HG03342 (cell line): ENCODE results near the gene GNE.
"Not testable (repeated sequence)": the region's sequence is repeated elsewhere in the genome, so short reads cannot be mapped to it uniquely, and the experiment has no call there.

Source experiments
- ATAC-seq: cut with Tn5 transposase; IDR thresholded peaks from one replicate; pipeline ENCODE4 v1.9.1; 2021; ENCODE audit warnings: mild to moderate bottlenecking, moderate library complexity; ENCODE audit not compliant: unreplicated experiment

The GNE gene, protein sequence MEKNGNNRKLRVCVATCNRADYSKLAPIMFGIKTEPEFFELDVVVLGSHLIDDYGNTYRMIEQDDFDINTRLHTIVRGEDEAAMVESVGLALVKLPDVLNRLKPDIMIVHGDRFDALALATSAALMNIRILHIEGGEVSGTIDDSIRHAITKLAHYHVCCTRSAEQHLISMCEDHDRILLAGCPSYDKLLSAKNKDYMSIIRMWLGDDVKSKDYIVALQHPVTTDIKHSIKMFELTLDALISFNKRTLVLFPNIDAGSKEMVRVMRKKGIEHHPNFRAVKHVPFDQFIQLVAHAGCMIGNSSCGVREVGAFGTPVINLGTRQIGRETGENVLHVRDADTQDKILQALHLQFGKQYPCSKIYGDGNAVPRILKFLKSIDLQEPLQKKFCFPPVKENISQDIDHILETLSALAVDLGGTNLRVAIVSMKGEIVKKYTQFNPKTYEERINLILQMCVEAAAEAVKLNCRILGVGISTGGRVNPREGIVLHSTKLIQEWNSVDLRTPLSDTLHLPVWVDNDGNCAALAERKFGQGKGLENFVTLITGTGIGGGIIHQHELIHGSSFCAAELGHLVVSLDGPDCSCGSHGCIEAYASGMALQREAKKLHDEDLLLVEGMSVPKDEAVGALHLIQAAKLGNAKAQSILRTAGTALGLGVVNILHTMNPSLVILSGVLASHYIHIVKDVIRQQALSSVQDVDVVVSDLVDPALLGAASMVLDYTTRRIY

DNA sequence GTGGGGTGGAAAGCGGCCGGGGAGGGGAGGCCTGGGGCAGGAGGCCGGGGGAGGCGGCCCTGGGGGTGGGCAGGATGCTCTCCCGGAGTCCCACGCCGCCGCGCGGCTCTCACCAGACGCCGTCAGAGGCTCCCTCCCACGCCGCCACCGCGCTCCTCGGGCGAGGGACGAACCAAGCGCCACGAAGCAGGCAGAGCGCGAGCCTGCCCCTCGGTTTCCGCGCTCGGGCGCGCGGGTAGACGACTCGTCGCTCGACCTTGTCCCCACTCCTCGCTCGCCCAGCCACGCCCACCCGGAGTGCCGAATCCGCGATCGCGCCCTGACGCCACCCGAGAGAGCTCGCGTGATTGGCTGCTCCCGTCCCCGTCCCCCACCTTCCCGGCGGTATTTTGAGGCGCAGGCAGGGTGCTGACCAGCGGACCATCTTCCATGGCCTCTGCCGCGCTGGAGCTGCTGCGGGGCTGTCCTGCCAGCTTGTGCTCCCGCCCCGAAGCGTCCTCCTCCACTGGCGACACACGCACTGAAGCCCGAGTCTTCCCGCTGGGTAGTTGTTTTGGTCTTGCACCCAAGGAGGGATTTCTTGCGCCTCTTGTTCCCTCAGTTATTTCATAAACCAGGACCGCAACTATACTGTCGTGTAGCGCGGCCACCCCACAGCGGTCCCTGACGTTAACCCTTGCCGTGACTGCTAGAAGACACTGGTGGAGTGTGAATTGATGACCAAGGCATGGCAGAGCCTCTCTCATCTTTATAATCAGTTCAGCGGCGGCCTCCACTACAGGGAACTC is at the start of gene GNE:
TSS of gene GNE (minus strand) at position 241 of the 788 bp plus-strand sequence. CDS start 9,093 bp downstream, outside the sequence.
- ATAC-seq: peak; percentile 87

DNA sequence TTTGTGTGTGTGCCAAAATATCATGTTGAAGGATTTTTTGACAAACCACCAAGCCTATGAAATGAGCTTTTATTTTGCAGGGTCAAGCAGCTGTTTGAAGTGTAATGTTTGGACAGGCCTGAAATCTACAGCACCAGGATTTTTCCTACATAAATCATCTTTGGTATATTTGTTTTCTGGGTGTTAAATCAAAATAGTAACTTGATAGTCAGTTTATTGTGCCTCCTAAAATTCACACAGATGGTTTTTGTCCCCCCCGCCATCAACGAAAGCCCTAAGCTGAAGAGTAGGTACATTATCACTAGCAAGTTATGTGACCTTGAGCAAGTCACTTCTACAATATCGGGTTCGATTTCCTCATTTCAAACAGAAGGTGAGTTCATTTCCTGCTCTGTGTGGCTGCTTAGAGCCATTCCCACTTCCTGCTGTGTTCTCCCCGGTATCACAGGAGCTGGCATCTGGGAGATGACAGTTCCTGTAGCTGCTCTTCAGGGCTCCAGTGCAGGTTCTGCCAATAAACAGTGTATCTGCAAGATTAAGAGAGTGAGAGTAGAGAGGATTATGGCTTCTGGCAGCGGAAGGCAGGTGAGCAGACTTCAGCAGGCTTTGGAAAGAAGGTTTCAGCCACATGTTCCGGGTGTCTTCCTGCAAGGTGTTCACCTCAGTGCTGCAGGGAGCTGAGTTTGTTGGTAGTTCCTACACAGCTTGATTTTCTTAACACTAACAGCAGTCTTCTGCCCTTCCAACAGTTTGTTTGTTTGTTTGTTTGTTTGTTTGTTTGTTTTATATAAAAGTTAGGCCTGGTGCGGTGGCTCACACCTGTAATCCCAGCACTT is 48.4 kb upstream of the GNE start:
- ATAC-seq: no peak

DNA sequence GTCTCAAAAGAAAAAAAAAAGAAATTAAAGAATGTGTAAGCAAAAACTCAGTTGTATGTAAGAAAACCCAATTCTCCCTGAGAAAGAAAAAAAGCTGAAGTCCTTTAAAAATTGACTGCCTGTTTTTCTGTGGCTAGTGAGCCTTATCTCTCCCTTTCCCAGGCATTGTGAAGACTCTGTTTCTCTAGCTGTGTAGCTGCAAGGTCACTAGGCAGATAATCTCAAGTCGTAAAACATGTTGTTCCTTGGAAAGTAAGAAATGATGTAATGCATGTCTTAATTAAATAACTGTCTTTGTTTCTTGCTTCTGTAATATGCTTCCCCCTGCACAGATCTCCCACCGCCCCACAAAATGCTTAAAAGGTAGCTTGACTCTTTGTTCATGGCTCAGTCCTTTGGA is 46.1 kb upstream of the GNE start:
- ATAC-seq: not testable (repeated sequence)

DNA sequence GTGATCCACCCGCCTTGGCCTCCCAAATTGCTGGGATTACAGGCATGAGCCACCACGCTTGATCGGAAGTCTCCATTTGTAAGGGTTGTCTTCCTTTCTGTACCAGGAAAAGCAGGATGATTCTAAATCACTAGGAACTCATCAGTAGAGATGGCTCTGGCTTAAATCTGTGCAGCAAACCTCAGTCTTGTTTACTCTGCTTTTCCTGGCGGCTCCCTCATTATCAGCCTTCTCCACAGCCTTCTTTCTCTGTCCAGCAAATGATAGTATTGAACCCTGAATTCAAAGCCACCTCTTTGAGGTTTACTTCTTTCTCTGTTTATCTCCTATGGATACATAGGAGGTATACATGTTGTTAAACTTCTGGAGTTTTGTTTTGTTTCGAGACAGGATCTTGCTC is 43.0 kb upstream of the GNE start:
- ATAC-seq: no peak

DNA sequence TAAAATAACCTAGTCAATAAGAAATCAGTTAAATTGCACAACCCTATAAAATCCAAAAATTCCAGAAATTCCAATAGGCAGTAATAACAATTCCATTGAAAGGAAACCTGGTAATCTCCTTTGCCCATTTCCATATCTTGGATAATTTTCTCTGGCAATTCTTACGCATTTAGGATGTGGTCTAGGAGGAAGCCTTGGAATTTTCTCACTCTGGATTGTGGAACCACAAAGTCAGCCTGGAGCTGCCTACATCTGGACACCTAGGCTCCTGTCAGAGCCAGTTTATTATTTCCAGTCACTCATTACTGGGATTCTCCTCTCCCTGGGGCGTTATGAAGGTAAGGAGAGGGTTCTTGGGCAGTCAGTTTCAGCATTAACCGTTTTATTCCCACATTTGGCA is 40.3 kb upstream of the GNE start:
- ATAC-seq: no peak

DNA sequence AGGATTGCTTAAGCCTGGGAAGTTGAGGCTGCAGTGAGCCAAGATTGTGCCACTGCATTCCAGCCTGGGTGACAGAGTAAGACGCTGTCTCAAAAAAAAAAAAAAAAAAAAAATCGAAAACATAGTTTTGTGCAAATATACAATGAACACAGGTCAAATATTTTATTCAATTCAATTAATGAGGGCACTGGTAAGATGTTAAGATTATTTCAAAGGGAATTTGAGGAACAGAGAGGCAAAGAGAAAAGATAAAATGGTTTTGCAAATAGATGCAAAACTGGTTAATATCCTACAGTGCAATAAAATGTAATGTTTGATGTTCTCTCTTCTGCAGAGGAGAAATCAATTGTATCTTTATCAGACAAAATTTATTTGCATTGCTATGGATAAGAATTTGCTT is 39.5 kb upstream of the GNE start:
- ATAC-seq: no peak

DNA sequence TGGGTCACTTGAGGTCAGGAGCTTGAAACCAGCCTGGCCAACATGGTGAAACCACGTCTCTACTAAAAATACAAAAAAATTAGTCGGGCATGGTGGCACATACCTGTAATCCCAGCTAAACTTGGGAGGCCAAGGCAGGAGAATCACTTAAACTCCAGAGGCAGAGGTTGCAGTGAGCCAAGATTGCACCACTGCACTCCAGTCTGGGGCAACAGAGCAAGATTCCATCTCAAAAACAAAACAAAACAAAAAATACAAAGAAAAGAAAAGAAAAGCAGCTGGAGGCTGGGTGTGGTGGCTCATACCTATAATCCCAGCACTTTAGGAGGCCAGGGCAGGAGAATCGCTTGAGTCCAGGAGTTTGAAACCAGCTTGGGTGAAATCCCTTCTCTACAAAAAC is 36.7 kb upstream of the GNE start:
- ATAC-seq: not testable (repeated sequence)

DNA sequence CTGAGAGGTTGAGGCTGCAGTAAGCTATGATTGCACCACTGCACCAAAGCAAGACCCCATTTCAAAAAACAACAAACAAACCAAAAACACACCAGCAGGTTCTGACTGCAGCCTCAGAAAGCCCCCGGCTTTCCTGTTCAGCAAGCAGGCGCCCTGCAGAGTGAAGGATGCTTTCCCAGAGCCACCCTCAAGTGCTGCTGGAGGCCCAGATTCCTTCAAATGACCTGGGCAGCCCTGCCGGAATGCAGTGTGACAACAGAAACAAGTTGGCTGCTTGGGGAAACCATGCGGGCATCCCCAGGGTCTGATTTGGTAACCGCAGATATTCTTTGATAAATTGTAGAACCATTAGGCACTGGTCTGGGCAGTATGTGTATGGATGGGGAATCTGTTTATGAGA is 35.7 kb upstream of the GNE start:
- no peak for ATAC-seq

DNA sequence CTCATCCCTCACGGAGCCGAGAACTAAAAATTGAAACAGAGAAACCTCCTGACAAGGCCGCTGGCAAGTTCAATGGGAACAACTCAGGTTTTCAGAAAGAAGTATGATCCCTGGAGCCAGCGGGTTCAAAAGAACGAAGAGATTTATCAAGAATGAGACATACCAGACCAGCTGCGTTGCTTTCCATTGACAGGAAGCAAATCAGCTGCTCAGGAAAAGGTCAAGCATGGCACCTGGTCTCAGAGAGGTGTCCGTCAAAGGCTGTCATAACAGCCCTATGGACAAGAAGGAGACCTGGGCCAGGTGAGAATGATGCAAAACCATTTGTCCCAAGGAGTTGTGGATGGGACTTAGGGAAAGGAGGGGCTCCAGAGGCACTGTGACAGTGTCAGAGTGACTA is 34.9 kb upstream of the GNE start:
- no peak for ATAC-seq

DNA sequence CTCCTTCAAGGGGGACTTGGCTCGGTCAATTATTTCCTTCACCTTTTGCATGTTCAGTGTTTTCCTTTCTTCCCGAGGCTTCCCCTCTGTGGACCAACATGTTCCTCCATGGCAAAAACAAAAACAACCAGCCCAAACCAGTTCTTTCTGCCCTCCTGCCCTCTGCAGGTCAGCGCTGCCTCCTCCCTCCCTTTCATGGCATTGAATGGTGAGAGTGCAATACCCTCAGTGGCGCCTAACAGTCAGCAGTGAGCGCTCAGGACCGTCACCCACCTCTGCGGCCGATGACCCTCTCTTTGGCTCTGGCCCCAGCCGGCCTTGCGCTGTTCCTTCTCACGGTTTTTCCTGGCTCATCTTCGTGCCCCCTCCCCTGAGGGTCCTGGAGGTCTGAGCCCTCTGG is 34.4 kb upstream of the GNE start:
- ATAC-seq: no peak

DNA sequence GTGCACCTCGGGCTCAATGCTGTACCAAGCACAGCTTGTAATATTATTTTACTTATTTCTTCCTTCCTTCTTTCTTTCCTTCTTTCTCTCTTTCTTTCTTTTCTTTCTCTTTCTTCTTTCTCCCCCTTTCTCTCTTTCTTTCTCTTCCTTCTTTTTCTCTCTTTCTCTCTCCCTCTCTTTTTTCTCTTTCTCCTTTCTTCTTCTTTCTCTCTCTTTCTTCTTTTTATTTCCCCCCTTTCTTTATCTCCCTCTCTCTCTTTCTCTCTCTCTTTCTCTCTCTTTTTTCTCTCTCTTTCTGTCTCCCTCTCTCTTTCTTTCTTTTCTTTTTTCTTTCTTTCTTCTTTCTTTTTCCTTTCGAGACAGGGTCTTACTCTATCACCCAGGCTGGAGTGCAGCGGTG is 32.7 kb upstream of the GNE start:
- ATAC-seq: no peak

DNA sequence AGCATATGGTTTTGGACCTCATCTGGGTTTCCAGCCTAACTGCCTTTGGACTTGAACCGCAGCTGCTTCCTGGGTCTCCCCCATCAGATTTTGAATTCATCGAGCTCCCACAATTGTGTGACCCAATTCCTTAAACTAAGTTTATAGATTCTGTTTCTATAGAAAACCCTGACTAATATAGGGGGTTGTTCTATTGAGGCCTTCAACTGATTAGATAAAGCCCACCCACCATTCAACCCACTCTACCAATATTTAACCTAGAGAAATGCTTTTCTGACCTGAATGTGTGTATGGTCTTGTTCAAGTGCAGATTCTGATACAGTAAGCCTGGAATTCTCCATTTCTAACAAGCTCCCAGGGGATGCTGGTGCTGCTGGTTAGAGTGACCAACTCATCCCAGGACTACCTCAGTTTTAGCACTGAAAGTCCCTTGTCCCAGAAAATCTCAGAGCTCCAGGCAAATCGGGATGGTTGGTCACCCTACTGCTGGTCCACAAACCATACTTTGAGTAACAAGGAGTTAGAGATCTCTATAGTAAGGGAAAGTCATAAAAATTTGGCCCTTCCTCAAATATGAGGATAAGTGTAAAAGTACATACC is 31.7 kb upstream of the GNE start:
- ATAC-seq: no peak

DNA sequence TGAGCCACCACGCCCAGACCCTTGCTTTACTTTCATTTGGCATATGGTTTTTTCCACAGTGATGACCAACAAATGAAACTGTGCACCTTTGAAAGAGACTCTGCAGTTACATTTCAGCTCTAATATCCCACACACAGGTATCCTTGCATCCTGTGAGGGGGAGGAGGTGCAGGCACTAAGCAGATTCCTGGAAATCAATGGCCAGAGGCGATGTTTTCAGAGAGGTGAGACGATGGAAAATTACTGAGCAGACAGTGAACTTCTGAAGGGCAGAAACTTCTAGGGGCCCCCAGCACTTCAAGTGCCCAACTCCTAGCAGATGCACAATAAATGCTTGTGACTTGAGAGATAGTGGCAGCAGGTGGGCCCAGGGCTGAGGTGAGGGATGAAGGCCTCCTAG is 29.8 kb upstream of the GNE start:
- no peak for ATAC-seq

DNA sequence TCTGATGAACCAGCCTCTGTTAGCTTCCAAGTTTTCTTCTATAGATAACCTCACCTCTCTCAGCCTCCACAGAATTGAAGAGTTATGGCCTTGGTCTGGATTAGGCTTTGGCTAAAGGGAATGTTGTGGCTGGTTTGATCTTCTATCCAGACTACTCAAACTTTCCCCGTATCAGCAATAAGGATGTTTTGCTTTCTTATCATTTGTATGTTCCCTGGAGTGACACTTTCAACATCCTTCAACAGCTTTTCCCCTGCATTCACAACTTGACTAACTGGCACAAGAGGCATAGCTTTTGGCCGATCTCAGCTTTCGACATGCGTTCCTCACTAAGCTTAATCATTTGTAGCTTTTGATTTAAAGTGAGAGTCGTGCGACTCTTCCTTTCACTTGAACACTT is 28.1 kb upstream of the GNE start:
- ATAC-seq: no peak

DNA sequence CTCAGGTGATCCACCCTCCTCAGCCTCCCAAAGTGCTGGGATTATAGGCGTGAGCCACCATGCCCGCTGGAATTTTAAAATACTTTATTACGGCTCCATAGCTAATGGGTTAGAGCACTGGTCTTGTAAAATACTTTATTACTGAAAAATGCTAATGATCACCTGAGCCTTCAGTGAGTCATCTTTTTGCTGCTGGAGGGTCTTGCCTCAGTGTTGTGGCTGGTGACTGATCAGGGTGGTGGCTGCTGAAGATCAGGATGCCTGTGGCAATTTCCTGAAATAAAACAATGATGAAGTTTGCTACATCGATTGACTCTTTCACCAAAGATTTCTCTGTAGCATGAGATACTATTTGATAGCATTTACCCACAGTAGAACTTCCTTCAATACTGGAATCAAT is 26.0 kb upstream of the GNE start:
- ATAC-seq: no peak

DNA sequence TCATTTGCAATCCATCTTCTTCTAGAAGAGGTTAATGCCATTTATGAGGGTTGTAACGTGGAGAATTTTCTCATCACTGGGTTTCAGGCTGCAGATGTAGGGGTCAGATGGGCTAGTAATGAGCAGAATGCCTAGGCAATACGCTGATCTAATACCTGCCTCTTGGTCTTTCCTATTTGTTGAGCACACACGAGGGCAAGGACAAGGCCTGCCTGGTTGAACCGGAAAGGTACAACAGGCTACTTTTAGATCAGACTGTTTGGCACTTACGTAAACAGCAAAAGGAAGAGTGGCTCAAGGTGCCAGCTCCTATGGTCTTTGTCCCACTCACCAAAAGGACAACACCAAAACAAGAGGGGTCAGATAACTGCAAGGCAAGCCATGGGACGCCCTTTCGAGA is 24.0 kb upstream of the GNE start:
- no peak for ATAC-seq

DNA sequence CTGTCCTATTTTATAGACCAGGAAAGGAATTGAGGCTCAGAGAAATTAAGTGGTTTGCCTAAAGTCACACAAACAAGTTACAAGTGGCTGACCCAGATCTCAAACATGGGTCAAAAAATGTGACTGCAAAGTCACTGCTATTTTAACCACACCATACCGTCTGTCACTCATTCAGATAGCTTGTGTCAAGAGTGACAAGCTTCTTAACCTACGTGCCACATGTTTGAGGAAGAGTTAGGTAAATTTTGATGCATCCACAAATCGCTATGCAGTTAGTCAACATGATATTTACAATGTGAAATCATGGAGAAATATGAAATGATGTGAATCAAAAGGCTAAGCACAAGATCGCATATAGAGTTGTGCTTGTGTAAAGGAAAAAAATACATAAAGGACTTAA is 22.7 kb upstream of the GNE start:
- ATAC-seq: no peak

DNA sequence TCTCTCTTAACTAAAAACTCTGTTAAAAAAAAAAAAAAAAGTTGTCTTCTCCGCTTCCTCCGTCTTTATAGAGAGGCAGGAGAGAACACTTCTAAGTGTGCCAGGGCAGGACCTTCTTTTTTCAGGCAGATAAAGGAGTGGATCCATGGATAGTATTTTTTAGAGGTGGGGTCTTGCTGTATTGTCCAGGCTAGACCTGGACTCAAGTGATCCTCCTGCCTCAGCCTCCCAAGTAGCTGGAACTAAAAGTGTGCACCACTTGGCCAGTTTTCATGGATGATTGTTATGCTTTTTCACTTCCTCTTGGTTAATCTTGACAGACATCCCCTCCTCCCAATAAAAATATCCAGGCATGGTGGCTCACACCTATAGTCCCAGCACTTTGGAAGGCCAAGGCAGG is 20.0 kb upstream of the GNE start:
- no peak for ATAC-seq

DNA sequence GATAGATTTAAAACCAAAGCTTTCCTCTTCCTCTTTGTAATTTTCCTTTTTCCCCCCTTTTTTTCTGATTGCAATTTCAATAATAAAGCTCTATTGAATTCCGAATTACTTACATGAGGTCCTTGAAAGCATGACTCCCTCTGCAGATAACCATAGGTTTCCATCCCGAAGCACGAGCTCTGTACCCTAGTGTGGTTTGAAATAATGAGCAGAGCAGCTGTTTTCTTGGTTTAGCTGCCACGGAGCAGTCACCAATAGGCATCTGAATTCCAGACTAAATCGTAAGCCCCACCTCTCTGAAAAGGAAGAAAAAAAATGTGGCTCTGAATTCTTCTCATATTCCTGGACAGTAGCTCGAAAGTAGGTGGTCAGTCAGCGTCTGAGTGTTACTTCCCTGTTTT is 18.5 kb upstream of the GNE start:
- no peak for ATAC-seq

DNA sequence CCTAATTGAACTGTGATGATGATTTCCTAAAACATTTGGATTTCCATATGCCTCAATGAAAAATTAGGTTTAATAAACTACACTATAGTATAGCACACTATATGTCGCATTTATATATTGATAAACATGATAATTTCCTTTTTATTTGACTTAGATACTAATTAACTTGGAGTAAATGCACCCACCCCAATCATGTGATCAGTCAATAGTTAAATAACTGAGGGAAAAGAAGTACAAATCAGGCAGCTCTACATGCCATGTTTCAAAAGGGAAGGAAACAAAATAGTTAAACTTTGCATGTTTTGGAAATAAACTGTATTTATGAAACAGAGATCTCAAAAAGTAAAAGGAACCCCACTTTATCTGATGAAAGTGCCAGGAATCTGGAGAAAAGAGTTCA is 18.0 kb upstream of the GNE start:
- no peak for ATAC-seq
